Fibroblast of lung (primary cell): ENCODE measurements around the gene ARHGAP18. TPM values are rescaled to one million over a fixed set of nuclear protein-coding genes. Genes with fewer than 3 reads are reported as not detected.
A peak's percentile ranks its signal among the peaks of the same experiment; 100 is the strongest.
"Not testable (repeated sequence)": the region's sequence is repeated elsewhere in the genome, so short reads cannot be mapped to it uniquely, and the experiment has no call there.

ENCODE experiments used
- DNase-seq, 2 donors: peaks; one replicate each; pipeline versions ENCODE4 v3.0.0 to v3.0.0-alpha.2; 2010; ENCODE audit warnings: low read depth in 2 of 2
- H2AFZ ChIP-seq: 2 replicates; pipeline ENCODE4 v1.5.1; 2012; ENCODE audit warnings: low read length, control low read depth, inconsistent platforms
- H3K27ac ChIP-seq: 2 replicates; pipeline ENCODE4 v1.5.1; 2011; ENCODE audit warnings: low read length, control low read depth; ENCODE audit not compliant: insufficient read depth
- H3K27me3 ChIP-seq: 2 replicates; pipeline ENCODE4 v1.5.1; 2011; ENCODE audit warnings: mild to moderate bottlenecking, low read length; ENCODE audit not compliant: control insufficient read depth, insufficient read depth
- H3K36me3 ChIP-seq: 2 replicates; pipeline ENCODE4 v1.5.1; 2011; ENCODE audit warnings: low read length; ENCODE audit not compliant: control insufficient read depth, insufficient read depth
- H3K4me1 ChIP-seq: 2 replicates; pipeline ENCODE4 v1.5.1; 2011; ENCODE audit warnings: low read length; ENCODE audit not compliant: control insufficient read depth, insufficient read depth; ENCODE audit errors: extremely low read depth
- H3K4me2 ChIP-seq: 2 replicates; pipeline ENCODE4 v1.5.1; 2011; ENCODE audit warnings: low read length, control low read depth; ENCODE audit not compliant: insufficient read depth; ENCODE audit errors: extremely low read depth
- H3K4me3 ChIP-seq, 4 experiments: fragments of 200-600 bp in 1 of 4; sonication (generic) in 1 of 4; replicated peaks in 1 of 4; 2 replicates each; pipeline ENCODE4 v1.5.1; 2011 to 2016; ENCODE audit warnings: low read length in 4 of 4, low read depth in 3 of 4, mild to moderate bottlenecking in 3 of 4, control low read depth in 2 of 4, inconsistent platforms in 1 of 4, mixed read lengths in 1 of 4; ENCODE audit not compliant: insufficient read depth in 1 of 4; ENCODE audit errors: control extremely low read depth in 1 of 4
- H3K79me2 ChIP-seq: 2 replicates; pipeline ENCODE4 v1.5.1; 2012; ENCODE audit warnings: mild to moderate bottlenecking, low read length, inconsistent platforms; ENCODE audit not compliant: control insufficient read depth, insufficient read depth
- H3K9ac ChIP-seq: 2 replicates; pipeline ENCODE4 v1.5.1; 2011; ENCODE audit warnings: mild to moderate bottlenecking, low read length, control low read depth; ENCODE audit not compliant: insufficient read depth
- H3K9me3 ChIP-seq: 2 replicates; pipeline ENCODE4 v1.5.1; 2012; ENCODE audit warnings: low read depth, low read length; ENCODE audit not compliant: control insufficient read depth, insufficient read depth
- H4K20me1 ChIP-seq: 2 replicates; pipeline ENCODE4 v1.5.1; 2011; ENCODE audit warnings: low read length; ENCODE audit not compliant: control insufficient read depth, insufficient read depth; ENCODE audit errors: extremely low read depth
- CTCF ChIP-seq, 2 donors: IDR thresholded peaks in 1 of 2; conservative IDR thresholded peaks in 1 of 2; 1 replicate in 1 of 2; 2 replicates in 1 of 2; pipeline ENCODE4 v1.5.1; 2011 to 2012; ENCODE audit warnings: low read length in 2 of 2, control low read depth in 1 of 2, inconsistent platforms in 1 of 2, low read depth in 1 of 2, mild to moderate bottlenecking in 1 of 2
- EZH2 ChIP-seq: IDR thresholded peaks from 2 replicates; pipeline ENCODE4 v1.5.1; 2012; ENCODE audit warnings: low read length, control low read depth, mild to moderate bottlenecking; ENCODE audit errors: missing control alignments
- polyA plus RNA-seq, 2 donors: library from polyadenylated mRNA; depleted of rRNA in 1 of 2; stranded (reverse) in 1 of 2; unstranded in 1 of 2; fragments of >200 nt; gene quantifications; 2 replicates each; pipeline ENCODE4 v1.2.1, GENCODE V29; 2011 to 2012; ENCODE audit warnings: missing spikeins in 1 of 2
- total RNA-seq: library from RNA; depleted of rRNA; stranded (reverse); fragments of >200 nt; gene quantifications from 2 replicates; pipeline ENCODE4 v1.2.1, GENCODE V29; 2014

ARHGAP18 gene
- total and polyA plus RNA-seq, 2 donors (not counting 1 experiment from before 2014, with no cell fraction given): 18.6 to 38.3 TPM

GRCh38 chr6:129570929-129571328 is 139.0 kb downstream of the ARHGAP18 start:
- H3K9ac ChIP-seq, H4K20me1 ChIP-seq, H3K27me3 ChIP-seq, H3K4me3 ChIP-seq, H3K9me3 ChIP-seq, H3K36me3 ChIP-seq, DNase-seq, H3K27ac ChIP-seq, H3K79me2 ChIP-seq, H2AFZ ChIP-seq, H3K4me2 ChIP-seq, H3K4me1 ChIP-seq: not testable (repeated sequence)

- no peaks in the 10 kb centered on the region for H3K4me1 ChIP-seq
- H3K36me3 ChIP-seq: no peaks in the 10 kb centered on the region
- H3K27me3 ChIP-seq: no peaks in the 10 kb centered on the region
- no peak overlapping the region for H3K27ac ChIP-seq
- H3K4me2 ChIP-seq: no peak overlapping the region
- no peak for DNase-seq
- no peak for TF ChIP-seq EZH2
- TF ChIP-seq CTCF (conservative IDR thresholded peaks at IDR 0.05 in 1 of 2, IDR thresholded peaks at IDR 0.05 in 1 of 2; ENCODE audit: low read depth in 1 of 2, low read length in 2 of 2): no peak
- H3K9me3 ChIP-seq: no peaks in the 10 kb centered on the region
- H4K20me1 ChIP-seq: no peaks in the 10 kb centered on the region
- H2AFZ ChIP-seq: no peak overlapping the region
- no peak overlapping the region for H3K4me3 ChIP-seq
- H3K79me2 ChIP-seq: no peaks in the 10 kb centered on the region
- no peak overlapping the region for H3K9ac ChIP-seq
Measured at GRCh38 chr6:129568015-129568414, 142.0 kb downstream of the ARHGAP18 start.

- no peaks in the 10 kb centered on the region for H3K27me3 ChIP-seq
- no peak overlapping the region for H3K4me3 ChIP-seq
- no peak overlapping the region for H3K4me2 ChIP-seq
- H3K79me2 ChIP-seq: no peaks in the 10 kb centered on the region
- DNase-seq: peak in 1 of 2 donors; percentile 34
- no peak overlapping the region for H3K9ac ChIP-seq
- H3K9me3 ChIP-seq: no peaks in the 10 kb centered on the region
- no peaks in the 10 kb centered on the region for H4K20me1 ChIP-seq
- H3K27ac ChIP-seq: no peak overlapping the region
- H3K4me1 ChIP-seq: no peaks in the 10 kb centered on the region
- no peak overlapping the region for H2AFZ ChIP-seq
- H3K36me3 ChIP-seq: no peaks in the 10 kb centered on the region
- TF ChIP-seq CTCF (conservative IDR thresholded peaks at IDR 0.05 in 1 of 2, IDR thresholded peaks at IDR 0.05 in 1 of 2; ENCODE audit: low read depth in 1 of 2, low read length in 2 of 2) (peak; percentile 35 to 43), EZH2 (no peak)
Measured at GRCh38 chr6:129567374-129567773, 142.6 kb downstream of the ARHGAP18 start.
